ENCODE results near the gene ITGAD.

DNA sequence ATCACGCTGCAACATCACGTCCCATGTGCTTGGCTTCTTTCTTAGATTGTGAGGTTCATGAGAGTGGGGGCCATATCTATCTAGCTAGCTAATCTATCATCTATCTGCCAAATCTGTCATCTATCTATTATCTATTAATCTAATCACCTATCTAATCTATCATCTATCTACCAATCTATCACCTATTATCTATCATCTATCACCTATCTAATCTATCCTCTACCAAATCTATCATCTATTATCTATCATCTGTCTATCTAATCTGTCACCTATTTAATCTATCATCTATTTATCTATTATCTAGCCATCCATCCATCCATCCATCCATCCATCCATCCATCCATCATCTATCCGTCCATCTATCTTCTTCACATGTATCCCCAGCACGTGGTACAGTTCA lies 20.8 kb downstream of the ITGAD start:
- TF ChIP-seq CTCF (IDR thresholded peaks at IDR 0.05) (no peak), POLR2A (IDR thresholded peaks at IDR 0.05) (no peak)
